ENCODE data around the gene TUBAL3. TPM values are rescaled to one million over a fixed set of nuclear protein-coding genes. Genes with fewer than 3 reads are reported as not detected.

Gene TUBAL3
- total and polyA plus RNA-seq, 2 of the 4 experiments (the other 2 are of a cell fraction) = not detected

DNA sequence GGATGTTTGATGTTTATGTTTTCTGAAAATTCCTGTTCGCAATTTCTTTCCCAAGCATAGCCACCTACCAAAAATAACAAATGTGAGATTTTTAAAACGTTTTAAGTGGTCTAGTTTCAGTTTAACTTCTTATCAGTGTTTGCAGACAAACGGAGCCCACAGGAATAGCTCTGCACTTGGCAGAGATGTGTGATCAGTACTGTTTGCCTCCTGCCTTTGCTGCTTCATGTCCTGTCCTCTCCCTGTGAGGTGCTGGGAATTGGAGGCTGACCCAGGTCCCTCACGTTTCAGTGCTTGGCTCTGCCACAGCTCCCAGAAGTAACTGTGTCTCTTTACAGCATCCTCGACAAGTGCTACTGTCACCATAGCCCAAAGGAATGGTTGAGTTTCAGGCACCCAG is 38.7 kb downstream of the TUBAL3 start:
- dilution Hi-C loops (cut with HindIII; ENCODE audit: low sequenced_read_pairs, unreplicated experiment) = no loop called here
- in situ Hi-C loops (cut with MboI; ENCODE audit: low sequenced_read_pairs) = no loop called here
- H3K56ac ChIP-seq (ENCODE audit: extremely low read depth, insufficient read depth, low read length) = no peak overlapping the region
- ChIA-PET CTCF (no interaction called here), POLR2A (ENCODE audit: unreplicated experiment) (no interaction called here)
- no peak overlapping the region for H4K8ac ChIP-seq (ENCODE audit: low read depth in 2 of 2, low read length in 2 of 2)
- H2AK5ac ChIP-seq (ENCODE audit: low read depth, low read length) = no peak overlapping the region
- no peak overlapping the region for H3K27ac ChIP-seq (ENCODE audit: insufficient read depth, low read length)
- TF ChIP-seq CTCF (conservative IDR thresholded peaks at IDR 0.05; ENCODE audit: low read depth, low read length) = no peak
- no peak for TF ChIP-seq BHLHE40 (IDR thresholded peaks at IDR 0.05; ENCODE audit: low read depth, low read length)
- TF ChIP-seq MXI1 (IDR thresholded peaks at IDR 0.05; ENCODE audit: borderline replicate concordance, low read depth, low read length) = no peak
- TF ChIP-seq, protein P1, sequence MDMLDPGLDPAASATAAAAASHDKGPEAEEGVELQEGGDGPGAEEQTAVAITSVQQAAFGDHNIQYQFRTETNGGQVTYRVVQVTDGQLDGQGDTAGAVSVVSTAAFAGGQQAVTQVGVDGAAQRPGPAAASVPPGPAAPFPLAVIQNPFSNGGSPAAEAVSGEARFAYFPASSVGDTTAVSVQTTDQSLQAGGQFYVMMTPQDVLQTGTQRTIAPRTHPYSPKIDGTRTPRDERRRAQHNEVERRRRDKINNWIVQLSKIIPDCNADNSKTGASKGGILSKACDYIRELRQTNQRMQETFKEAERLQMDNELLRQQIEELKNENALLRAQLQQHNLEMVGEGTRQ (IDR thresholded peaks at IDR 0.05; ENCODE audit: low read depth, low read length) = no peak
- TF ChIP-seq, protein P2, sequence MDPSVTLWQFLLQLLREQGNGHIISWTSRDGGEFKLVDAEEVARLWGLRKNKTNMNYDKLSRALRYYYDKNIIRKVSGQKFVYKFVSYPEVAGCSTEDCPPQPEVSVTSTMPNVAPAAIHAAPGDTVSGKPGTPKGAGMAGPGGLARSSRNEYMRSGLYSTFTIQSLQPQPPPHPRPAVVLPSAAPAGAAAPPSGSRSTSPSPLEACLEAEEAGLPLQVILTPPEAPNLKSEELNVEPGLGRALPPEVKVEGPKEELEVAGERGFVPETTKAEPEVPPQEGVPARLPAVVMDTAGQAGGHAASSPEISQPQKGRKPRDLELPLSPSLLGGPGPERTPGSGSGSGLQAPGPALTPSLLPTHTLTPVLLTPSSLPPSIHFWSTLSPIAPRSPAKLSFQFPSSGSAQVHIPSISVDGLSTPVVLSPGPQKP (IDR thresholded peaks at IDR 0.05; ENCODE audit: borderline replicate concordance, low read depth, low read length) = no peak
- TF ChIP-seq CEBPB (IDR thresholded peaks at IDR 0.05; ENCODE audit: low read depth, low read length) = no peak
- TF ChIP-seq MAFK (IDR thresholded peaks at IDR 0.05; ENCODE audit: low read depth, low read length) = no peak
- no peak for TF ChIP-seq RAD21 (IDR thresholded peaks at IDR 0.05; ENCODE audit: low read length)
- no peak for TF ChIP-seq NFE2L2 (IDR thresholded peaks at IDR 0.05; ENCODE audit: low read depth, low read length)
- TF ChIP-seq POLR2A (IDR thresholded peaks at IDR 0.05; ENCODE audit: low read depth, low read length) = no peak
- no peak overlapping the region for H2BK15ac ChIP-seq (ENCODE audit: low read depth, low read length)
- H2BK20ac ChIP-seq (ENCODE audit: low read depth, low read length) = no peak overlapping the region
- no peak overlapping the region for H3K23ac ChIP-seq (ENCODE audit: low read depth, low read length)
- ATAC-seq (ENCODE audit: low read depth) = no peak
- H3K4ac ChIP-seq (ENCODE audit: low read depth, low read length) = no peak overlapping the region
- H4K20me1 ChIP-seq (ENCODE audit: insufficient read depth, low read length) = no peaks in the 10 kb centered on the region
- no peak overlapping the region for H3K4me2 ChIP-seq (ENCODE audit: low read depth, low read length)
- no peak overlapping the region for H3K4me3 ChIP-seq (ENCODE audit: insufficient read depth, low read depth, low read length)
- no peaks in the 10 kb centered on the region for H3K79me1 ChIP-seq (ENCODE audit: low read depth in 1 of 2, low read length in 2 of 2)
- H4K91ac ChIP-seq (ENCODE audit: insufficient read depth, low read depth, low read length) = no peak overlapping the region
- H4K5ac ChIP-seq (ENCODE audit: low read depth, low read length) = no peak overlapping the region
- no peak overlapping the region for H2BK120ac ChIP-seq (ENCODE audit: low read depth, low read length)
- H2BK5ac ChIP-seq (ENCODE audit: low read depth, low read length, poor library complexity, severe bottlenecking) = no peak overlapping the region
- no peak overlapping the region for H3K9ac ChIP-seq (ENCODE audit: low read depth, low read length)
- no CpG with 5 or more reads among the region's 5 CpGs for WGBS, 2 experiments (ENCODE audit: extremely low coverage in 2 of 2, insufficient read length in 1 of 2)
- no TSS peak for BruUV-seq (replicated peaks)
- no peaks in the 10 kb centered on the region for H3K9me3 ChIP-seq (ENCODE audit: control insufficient read depth, insufficient read depth, low read length)
- no peak overlapping the region for H3K18ac ChIP-seq (ENCODE audit: low read depth, low read length)
- no peak overlapping the region for H2AFZ ChIP-seq (replicated peaks; ENCODE audit: low read length, poor library complexity)
- intact Hi-C loops (cut with micrococcal nuclease) = no loop called here
- H3K4me1 ChIP-seq (ENCODE audit: control insufficient read depth, insufficient read depth, low read length) = no peaks in the 10 kb centered on the region
- H2AK9ac ChIP-seq (replicated peaks; ENCODE audit: low read depth, low read length, poor library complexity) = no peak overlapping the region
- DNase-seq = no peak
- H3K9me1 ChIP-seq (ENCODE audit: insufficient read depth, low read length) = no peaks in the 10 kb centered on the region
- no peak overlapping the region for H3K14ac ChIP-seq (replicated peaks; ENCODE audit: low read depth, low read length)
- peaks cover 5% of the 10 kb centered on the region for H3K27me3 ChIP-seq (ENCODE audit: control insufficient read depth, insufficient read depth, low read length)
- no peaks in the 10 kb centered on the region for H3K36me3 ChIP-seq (ENCODE audit: control insufficient read depth, insufficient read depth, low read length)
